Measurements from ENCODE around the gene HMCN1.

HMCN1 gene

GRCh38 chr1:185733818-185734735 is at the start of gene HMCN1:
TSS of gene HMCN1 (plus strand) at chr1:185734391. CDS start at chr1:185734780, 389 bp downstream.
- peak in 1 of 3 experiments; percentile 1 for DNase-seq (ENCODE audit: low read depth in 2 of 3, low spot score in 2 of 3)

GRCh38 chr1:185686821-185687778 is 47.1 kb upstream of the HMCN1 start:
- DNase-seq (ENCODE audit: low read depth in 2 of 3, low spot score in 2 of 3), result no peak

- DNase-seq (ENCODE audit: low read depth in 2 of 3, low spot score in 2 of 3), result no peak
Measured at GRCh38 chr1:185690527-185690926, 43.7 kb upstream of the HMCN1 start.

- no peak for DNase-seq (ENCODE audit: low read depth in 2 of 3, low spot score in 2 of 3)
Measured at GRCh38 chr1:185693654-185694053, 40.5 kb upstream of the HMCN1 start.

GRCh38 chr1:185694081-185694480 is 40.1 kb upstream of the HMCN1 start:
- no peak for DNase-seq (ENCODE audit: low read depth in 2 of 3, low spot score in 2 of 3)

GRCh38 chr1:185695299-185695698 is 38.9 kb upstream of the HMCN1 start:
- DNase-seq (ENCODE audit: low read depth in 2 of 3, low spot score in 2 of 3), result no peak

GRCh38 chr1:185696422-185697150 is 37.6 kb upstream of the HMCN1 start:
- DNase-seq (ENCODE audit: low read depth in 2 of 3, low spot score in 2 of 3), result no peak

GRCh38 chr1:185699874-185700273 is 34.3 kb upstream of the HMCN1 start:
- DNase-seq (ENCODE audit: low read depth in 2 of 3, low spot score in 2 of 3), result no peak

DNA sequence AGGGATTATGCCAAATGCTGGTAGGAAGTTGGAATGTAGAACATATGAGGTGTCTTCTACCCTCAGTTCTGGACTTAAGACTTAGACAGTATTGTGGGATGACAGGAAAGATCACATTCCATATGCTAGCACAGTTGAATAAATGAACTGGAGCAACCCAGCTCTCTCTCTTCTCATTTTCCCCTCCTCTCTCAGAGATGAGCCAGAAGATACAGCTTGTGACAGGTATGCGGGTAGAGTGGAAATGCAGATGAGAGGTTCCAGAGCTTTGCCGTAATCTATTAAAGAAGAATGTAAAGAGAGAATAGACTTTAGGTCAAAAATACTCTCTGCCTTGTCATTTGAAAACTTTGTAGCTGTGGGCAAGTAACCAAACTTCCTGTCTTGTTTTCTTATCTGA is 32.5 kb upstream of the HMCN1 start:
- DNase-seq (ENCODE audit: low read depth in 2 of 3, low spot score in 2 of 3), result no peak

DNA sequence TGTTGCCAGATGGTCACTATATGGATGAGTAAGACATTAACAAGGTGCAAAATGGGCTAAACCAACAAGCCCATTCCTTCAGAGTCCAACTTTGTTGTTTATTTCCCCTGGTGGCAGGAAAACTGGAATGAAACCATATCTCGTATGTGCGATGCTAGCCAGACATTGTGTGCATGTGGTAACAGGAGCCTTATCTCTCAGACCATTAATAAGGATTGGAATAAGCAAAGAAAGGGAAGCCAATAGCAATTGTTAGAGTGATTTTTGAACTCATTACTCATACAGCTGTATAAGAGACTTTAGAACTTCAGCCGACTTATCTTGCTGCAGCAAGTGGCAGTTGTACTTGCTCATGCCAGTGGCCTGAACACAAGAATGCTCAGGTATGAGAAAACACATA is 30.0 kb upstream of the HMCN1 start:
- DNase-seq (ENCODE audit: low read depth in 2 of 3, low spot score in 2 of 3), result no peak

DNA sequence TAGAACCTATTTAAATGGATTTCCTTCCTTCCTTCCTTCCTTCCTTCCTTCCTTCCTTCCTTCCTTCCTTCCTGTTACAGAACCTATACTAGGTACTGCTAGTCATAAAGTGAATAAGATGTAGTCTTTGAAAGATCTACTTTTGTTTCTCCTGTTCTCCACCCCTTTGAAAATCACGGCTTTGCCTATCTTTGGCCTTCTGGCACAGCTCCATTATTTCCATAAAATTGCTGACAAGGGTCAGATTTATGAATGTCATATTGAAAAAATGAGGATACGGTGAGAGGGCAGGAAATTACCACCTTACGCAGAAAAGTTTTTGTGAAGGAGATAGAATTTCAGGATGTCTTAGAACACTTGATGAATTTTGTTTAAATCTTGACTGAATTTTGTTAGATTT is 18.1 kb upstream of the HMCN1 start:
- no peak for DNase-seq (ENCODE audit: low read depth in 2 of 3, low spot score in 2 of 3)

DNA sequence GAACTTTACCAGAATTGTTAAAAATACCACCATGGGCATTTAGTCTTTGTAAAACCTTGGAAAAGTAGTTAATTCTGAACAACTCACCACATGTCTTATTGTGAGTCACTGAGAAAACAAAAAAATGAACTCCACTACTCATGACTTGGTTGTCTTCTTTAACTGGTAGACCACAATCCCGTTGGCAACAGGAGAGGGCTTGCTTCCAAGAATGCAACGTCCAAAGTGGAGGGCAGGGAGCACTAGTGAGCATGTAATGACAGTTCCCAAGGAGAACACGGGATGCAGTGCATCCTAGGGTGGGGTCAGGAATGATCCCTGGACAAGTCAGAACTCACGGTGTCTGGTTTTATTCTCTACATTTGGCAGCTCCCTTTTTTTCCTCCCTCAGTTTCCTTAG is 15.2 kb upstream of the HMCN1 start:
- no peak for DNase-seq (ENCODE audit: low read depth in 2 of 3, low spot score in 2 of 3)

- DNase-seq (ENCODE audit: low read depth in 2 of 3, low spot score in 2 of 3), result no peak
Measured at GRCh38 chr1:185720633-185721272, 13.4 kb upstream of the HMCN1 start.

DNA sequence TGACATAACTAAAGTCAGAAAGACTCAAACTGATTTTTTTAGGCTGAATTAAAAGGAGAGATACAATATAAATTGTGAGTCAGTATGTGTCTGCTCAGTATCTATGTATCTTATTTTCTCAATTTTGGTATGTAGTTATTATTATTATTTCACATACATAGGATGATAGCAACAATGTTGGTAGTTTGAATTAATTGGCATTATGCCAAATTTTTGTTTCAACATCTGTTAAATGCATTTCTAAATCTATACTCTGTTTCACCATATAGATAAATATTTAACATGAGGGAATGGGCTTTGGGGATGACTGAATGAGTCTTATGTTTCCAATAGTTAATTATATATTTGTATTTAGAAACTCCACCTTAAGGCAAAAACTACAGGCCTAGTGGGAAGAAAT is 12.6 kb upstream of the HMCN1 start:
- no peak for DNase-seq (ENCODE audit: low read depth in 2 of 3, low spot score in 2 of 3)

DNA sequence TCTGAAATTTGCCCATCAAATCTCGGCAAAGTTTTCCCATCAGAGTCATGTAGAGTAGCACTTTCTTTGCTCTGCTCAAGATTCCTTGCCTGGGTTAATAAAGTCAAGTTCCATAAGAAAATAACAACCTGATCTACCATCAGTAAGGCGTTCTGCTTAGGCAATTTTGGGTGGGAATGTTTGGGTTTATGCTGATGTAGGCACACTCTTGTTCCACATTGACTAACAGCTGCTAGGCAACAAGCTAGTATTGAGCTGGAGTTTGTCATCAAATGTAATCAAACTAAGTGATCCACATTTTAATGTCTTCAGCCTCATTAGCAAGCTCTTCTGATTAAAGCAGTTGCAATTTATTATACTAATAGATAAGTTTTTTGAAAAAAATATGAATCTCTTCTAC is 12.1 kb upstream of the HMCN1 start:
- no peak for DNase-seq (ENCODE audit: low read depth in 2 of 3, low spot score in 2 of 3)

DNA sequence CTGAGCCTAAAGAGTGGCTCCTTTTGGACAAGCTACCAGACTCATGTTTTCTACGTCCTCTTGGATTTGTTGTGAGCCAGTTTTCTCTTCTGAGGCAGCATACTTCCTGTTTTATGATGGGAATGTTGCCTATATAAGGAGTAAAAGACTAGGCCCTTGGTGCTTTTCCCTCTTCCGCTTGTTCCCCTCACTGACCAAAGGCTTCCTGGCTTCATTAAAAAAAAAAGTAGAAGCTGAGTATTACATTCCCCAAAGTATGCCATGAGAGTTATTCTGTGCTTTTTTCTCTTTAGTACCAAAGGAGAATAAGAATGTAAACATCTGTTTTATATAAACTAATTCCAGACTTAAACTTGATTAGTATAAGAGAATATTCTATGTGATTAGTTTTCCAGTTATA is 6.5 kb upstream of the HMCN1 start:
- no peak for DNase-seq (ENCODE audit: low read depth in 2 of 3, low spot score in 2 of 3)

DNA sequence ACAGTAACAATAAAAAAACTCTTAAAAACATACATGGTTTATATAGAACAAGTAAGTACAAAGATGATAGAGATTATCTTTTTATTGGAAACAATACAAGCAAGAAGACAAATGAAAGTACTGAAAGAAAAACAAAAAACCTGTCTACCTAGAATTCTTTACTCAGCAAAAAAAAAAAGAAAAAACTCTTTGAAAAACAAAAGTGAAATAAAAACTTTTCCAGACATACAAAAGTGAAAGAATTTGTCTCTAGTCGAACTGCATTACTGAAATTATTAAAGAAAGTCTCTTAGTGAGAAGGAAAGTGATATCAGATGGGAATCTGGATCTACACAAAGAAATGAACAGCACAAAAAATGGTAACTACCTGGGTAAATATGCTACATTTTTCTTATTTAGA is 2.7 kb upstream of the HMCN1 start:
- no peak for DNase-seq (ENCODE audit: low read depth in 2 of 3, low spot score in 2 of 3)

- DNase-seq (ENCODE audit: low read depth in 2 of 3, low spot score in 2 of 3), result no peak
Measured at GRCh38 chr1:185732951-185733350, 1.2 kb upstream of the HMCN1 start.

GRCh38 chr1:185734929-185735700 is 924 bp downstream of the HMCN1 start:
- DNase-seq (ENCODE audit: low read depth in 2 of 3, low spot score in 2 of 3), result no peak

DNA sequence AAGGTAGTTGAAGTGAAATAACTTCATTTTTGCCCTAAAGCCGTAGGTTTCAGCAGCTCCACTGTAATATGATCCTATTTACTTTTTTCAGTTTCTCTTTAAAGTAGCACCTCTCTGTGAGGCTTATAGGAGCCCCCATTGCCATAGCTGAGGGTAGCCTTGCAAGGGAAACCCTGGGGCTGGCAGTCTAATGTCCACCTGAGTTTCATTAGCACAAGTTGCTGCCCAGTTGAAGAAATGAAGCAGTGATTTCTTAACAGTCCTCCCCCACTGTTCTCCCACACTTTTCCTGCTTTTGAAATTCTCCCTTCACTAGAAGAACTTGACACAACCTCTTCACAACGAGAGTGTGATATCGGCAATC is 1.5 kb downstream of the HMCN1 start:
- DNase-seq (ENCODE audit: low read depth in 2 of 3, low spot score in 2 of 3), result no peak
